Body of pancreas (tissue), 4 donors: ENCODE data around the gene LTK.

ENCODE experiments used
- CTCF ChIP-seq, 7 experiments: fragments of 450-650 bp in 4 of 7; fragments of 200-600 bp in 3 of 7; sonication (generic) in 3 of 7; IDR thresholded peaks; one replicate each; pipeline ENCODE4 v1.5.1; 2016 to 2019; ENCODE audit warnings: antibody characterized with exemption in 7 of 7
- POLR2A ChIP-seq, 3 donors: fragments of 450-650 bp; IDR thresholded peaks; one replicate each; pipeline ENCODE4 v1.6.1; 2016; ENCODE audit warnings: antibody characterized with exemption in 3 of 3, mild to moderate bottlenecking in 2 of 3

- TF ChIP-seq CTCF (IDR thresholded peaks at IDR 0.05) = no peak
- no peak for TF ChIP-seq POLR2A (IDR thresholded peaks at IDR 0.05)
Observed at GRCh38 chr15:41462084-41462795, 51.4 kb downstream of the LTK start.
